GM06990 (cell line): ENCODE measurements around the gene KANSL1.
"Not testable (repeated sequence)": the region's sequence is repeated elsewhere in the genome, so short reads cannot be mapped to it uniquely, and the experiment has no call there.

ENCODE experiments used
- DNase-seq: peaks from one replicate; pipeline ENCODE4 v3.0.0-alpha.2; 2011; ENCODE audit not compliant: insufficient read length; ENCODE audit errors: extremely low read depth
- H3K27me3 ChIP-seq: replicated peaks from 2 replicates; pipeline ENCODE4 v1.6.0; 2011; ENCODE audit warnings: low read length; ENCODE audit not compliant: control insufficient read depth, insufficient read depth
- H3K36me3 ChIP-seq: 2 replicates; pipeline ENCODE4 v1.5.1; 2011; ENCODE audit warnings: low read length; ENCODE audit not compliant: control insufficient read depth, insufficient read depth
- H3K4me3 ChIP-seq: replicated peaks from 2 replicates; pipeline ENCODE4 v1.5.1; 2011; ENCODE audit warnings: low read depth, mild to moderate bottlenecking, control low read depth, low read length
- TF ChIP-seq, protein P1 (sequence below): IDR thresholded peaks from 2 replicates; pipeline ENCODE4 v1.5.1; 2011; ENCODE audit warnings: low read length, control low read depth, mild to moderate bottlenecking, inconsistent platforms; ENCODE audit not compliant: insufficient read depth, poor library complexity, severe bottlenecking

The KANSL1 gene

DNA sequence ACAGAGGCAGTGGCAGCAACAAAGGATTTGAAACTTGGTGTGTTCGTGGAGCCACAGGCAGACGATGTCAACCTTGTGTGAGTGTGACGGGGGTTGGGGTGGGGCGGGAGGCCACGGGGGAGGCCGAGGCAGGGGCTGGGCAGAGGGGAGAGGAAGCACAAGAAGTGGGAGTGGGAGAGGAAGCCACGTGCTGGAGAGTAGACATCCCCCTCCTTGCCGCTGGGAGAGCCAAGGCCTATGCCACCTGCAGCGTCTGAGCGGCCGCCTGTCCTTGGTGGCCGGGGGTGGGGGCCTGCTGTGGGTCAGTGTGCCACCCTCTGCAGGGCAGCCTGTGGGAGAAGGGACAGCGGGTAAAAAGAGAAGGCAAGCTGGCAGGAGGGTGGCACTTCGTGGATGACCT is 168.6 kb downstream of the KANSL1 start:
- peaks cover 11% of the 10 kb centered on the region for H3K36me3 ChIP-seq
- DNase-seq: no peak
- TF ChIP-seq, protein P1, sequence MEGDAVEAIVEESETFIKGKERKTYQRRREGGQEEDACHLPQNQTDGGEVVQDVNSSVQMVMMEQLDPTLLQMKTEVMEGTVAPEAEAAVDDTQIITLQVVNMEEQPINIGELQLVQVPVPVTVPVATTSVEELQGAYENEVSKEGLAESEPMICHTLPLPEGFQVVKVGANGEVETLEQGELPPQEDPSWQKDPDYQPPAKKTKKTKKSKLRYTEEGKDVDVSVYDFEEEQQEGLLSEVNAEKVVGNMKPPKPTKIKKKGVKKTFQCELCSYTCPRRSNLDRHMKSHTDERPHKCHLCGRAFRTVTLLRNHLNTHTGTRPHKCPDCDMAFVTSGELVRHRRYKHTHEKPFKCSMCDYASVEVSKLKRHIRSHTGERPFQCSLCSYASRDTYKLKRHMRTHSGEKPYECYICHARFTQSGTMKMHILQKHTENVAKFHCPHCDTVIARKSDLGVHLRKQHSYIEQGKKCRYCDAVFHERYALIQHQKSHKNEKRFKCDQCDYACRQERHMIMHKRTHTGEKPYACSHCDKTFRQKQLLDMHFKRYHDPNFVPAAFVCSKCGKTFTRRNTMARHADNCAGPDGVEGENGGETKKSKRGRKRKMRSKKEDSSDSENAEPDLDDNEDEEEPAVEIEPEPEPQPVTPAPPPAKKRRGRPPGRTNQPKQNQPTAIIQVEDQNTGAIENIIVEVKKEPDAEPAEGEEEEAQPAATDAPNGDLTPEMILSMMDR: no peak

DNA sequence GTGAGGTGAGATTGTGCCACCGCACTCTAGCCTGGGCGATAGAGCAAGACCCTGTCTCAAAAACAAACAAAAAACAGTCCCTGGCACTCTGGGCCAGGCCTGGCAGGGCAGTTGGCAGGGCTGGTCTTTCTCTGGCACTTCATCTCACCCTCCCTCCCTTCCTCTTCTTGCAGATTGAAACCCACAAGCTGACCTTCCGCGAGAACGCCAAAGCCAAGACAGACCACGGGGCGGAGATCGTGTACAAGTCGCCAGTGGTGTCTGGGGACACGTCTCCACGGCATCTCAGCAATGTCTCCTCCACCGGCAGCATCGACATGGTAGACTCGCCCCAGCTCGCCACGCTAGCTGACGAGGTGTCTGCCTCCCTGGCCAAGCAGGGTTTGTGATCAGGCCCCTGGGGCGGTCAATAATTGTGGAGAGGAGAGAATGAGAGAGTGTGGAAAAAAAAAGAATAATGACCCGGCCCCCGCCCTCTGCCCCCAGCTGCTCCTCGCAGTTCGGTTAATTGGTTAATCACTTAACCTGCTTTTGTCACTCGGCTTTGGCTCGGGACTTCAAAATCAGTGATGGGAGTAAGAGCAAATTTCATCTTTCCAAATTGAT is 169.3 kb downstream of the KANSL1 start:
- TF ChIP-seq, protein P1: no peak
- no peak overlapping the region for H3K4me3 ChIP-seq
- DNase-seq: no peak
- H3K27me3 ChIP-seq: no peaks in the 10 kb centered on the region
- H3K36me3 ChIP-seq: peaks cover 9% of the 10 kb centered on the region

More for the DNA sequence above, 168.6 kb downstream of the KANSL1 start:
- Histone ChIP-seq H3K27me3 (no peaks in the 10 kb centered on the region), H3K4me3 (no peak overlapping the region)

DNA sequence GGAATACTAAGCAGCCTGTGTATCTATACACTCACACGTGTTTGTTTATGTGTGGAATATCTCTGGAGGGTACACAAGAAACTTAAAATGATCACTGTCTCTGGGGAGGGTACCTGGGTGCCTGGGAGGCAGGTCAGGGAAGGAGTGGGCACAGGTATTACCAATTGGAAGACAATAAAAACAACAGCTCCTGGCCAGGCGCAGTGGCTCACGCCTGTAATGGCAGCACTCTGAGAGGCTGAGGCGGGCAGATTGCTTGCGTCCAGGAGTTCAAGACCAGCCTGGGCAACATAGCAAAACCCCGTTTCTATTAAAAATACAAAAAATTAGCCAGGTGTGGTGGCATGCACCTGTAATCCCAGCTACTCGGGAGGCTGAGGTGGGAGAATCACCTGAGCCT is 169.9 kb downstream of the KANSL1 start:
- DNase-seq, H3K36me3 ChIP-seq, H3K4me3 ChIP-seq, H3K27me3 ChIP-seq: not testable (repeated sequence)

DNA sequence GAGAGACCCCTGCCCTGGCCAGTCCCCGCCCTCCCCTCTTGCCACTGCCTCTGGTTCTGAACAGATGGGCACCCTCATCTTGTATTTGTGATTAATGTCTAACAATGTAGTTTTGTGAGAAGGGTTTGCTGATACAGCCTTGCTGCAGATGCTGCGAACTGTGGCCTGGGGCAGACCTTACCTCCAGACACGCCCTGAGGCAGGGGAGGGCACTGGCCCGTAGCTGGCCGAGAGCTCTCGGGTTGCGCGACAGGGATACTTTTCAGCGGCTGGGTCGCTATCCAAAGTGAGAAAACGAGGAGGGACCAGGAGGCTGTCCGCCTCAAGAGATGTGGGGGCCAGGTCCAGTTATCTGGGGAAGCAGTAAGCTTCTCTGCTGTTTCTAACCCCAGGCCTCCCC is 172.2 kb downstream of the KANSL1 start:
- TF ChIP-seq, protein P1: no peak
- Histone ChIP-seq H3K27me3 (no peaks in the 10 kb centered on the region), H3K36me3 (peaks cover 2% of the 10 kb centered on the region), H3K4me3 (no peak overlapping the region)
- no peak for DNase-seq

DNA sequence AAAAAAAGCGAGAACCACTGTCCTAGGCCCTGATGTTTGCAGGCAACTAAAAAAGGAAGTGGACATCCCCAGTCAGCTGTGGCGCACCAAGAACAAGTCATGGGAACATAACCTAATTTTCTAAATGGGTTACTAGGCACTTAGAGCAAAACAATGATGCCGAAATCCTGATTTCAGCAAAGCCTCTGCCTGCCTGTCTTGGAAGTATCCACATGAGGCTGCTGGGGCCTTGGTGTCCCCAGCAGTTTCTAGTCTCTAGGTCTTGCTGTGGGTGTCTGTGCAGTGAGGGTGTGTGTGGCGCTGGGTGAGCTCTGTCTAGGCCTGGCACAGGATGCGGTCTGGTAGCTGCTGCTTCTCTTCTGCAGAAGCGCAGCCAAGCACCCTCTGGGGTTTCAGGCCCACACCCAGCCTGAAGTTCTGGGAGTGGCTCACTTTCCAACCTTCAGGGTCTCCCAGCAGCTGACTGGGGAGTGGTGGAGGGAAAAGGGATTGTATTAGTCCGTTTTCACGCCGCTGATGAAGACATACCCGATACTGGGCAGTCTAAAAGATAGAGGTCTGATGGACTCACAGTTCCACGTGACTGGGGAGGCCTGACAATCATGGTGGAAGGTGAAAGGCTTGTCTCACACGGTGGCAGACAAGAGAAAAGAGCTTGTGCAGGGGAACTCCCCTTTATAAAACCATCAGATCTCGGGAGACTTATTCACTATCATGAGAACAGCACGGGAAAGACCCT is 173.0 kb downstream of the KANSL1 start:
- DNase-seq: no peak
- TF ChIP-seq, protein P1: no peak
- H3K36me3 ChIP-seq: peaks cover 2% of the 10 kb centered on the region
- no peak overlapping the region for H3K4me3 ChIP-seq
- no peaks in the 10 kb centered on the region for H3K27me3 ChIP-seq

DNA sequence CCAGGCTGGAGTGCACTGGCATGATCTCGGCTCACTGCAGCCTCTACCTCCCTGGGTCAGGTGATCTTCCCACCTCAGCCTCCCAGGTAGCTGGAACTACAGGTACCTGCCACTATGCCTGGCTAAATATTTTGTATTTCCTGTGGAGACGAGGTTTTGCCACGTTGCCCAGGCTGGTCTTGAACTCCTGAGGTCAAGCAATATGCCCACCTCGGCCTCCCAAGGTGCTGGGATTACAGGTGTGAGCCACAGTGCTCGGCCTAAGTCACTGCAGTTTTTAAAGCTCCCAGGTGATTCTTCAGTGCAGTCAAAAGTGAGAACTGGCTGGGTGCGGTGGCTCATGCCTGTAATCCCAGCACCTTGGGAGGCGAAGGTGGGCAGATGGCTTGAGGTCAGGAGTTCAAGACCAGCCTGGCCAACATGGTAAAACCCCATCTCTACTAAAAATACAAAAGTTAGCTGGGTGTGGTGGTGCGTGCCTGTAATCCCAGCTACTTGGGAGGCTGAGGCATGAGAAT is 173.8 kb downstream of the KANSL1 start:
- not testable (repeated sequence) for H3K27me3 ChIP-seq, H3K36me3 ChIP-seq, H3K4me3 ChIP-seq, DNase-seq
